Lower leg skin (tissue), 3 donors: ENCODE results near the gene EMX2.

Experiments used
- POLR2A ChIP-seq, 2 donors: fragments of 450-650 bp; IDR thresholded peaks; one replicate each; pipeline ENCODE4 v1.6.1; 2016 to 2017; ENCODE audit warnings: antibody characterized with exemption in 2 of 2, mild to moderate bottlenecking in 1 of 2, moderate library complexity in 1 of 2
- TF ChIP-seq, protein P1 (sequence below), 3 donors: fragments of 450-650 bp; IDR thresholded peaks; one replicate each; pipeline ENCODE4 v1.5.1; 2016; ENCODE audit warnings: antibody characterized with exemption in 3 of 3, mild to moderate bottlenecking in 3 of 3, moderate library complexity in 2 of 3

GRCh38 chr10:117533507-117534281 lies 8.9 kb upstream of the EMX2 start:
- TF ChIP-seq, protein P1, sequence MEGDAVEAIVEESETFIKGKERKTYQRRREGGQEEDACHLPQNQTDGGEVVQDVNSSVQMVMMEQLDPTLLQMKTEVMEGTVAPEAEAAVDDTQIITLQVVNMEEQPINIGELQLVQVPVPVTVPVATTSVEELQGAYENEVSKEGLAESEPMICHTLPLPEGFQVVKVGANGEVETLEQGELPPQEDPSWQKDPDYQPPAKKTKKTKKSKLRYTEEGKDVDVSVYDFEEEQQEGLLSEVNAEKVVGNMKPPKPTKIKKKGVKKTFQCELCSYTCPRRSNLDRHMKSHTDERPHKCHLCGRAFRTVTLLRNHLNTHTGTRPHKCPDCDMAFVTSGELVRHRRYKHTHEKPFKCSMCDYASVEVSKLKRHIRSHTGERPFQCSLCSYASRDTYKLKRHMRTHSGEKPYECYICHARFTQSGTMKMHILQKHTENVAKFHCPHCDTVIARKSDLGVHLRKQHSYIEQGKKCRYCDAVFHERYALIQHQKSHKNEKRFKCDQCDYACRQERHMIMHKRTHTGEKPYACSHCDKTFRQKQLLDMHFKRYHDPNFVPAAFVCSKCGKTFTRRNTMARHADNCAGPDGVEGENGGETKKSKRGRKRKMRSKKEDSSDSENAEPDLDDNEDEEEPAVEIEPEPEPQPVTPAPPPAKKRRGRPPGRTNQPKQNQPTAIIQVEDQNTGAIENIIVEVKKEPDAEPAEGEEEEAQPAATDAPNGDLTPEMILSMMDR (IDR thresholded peaks at IDR 0.05) = no peak
- no peak for TF ChIP-seq POLR2A (IDR thresholded peaks at IDR 0.05)
